ENCODE results near the gene PTPRH.
"Not testable (repeated sequence)": the region's sequence is repeated elsewhere in the genome, so short reads cannot be mapped to it uniquely, and the experiment has no call there.

PTPRH gene

DNA sequence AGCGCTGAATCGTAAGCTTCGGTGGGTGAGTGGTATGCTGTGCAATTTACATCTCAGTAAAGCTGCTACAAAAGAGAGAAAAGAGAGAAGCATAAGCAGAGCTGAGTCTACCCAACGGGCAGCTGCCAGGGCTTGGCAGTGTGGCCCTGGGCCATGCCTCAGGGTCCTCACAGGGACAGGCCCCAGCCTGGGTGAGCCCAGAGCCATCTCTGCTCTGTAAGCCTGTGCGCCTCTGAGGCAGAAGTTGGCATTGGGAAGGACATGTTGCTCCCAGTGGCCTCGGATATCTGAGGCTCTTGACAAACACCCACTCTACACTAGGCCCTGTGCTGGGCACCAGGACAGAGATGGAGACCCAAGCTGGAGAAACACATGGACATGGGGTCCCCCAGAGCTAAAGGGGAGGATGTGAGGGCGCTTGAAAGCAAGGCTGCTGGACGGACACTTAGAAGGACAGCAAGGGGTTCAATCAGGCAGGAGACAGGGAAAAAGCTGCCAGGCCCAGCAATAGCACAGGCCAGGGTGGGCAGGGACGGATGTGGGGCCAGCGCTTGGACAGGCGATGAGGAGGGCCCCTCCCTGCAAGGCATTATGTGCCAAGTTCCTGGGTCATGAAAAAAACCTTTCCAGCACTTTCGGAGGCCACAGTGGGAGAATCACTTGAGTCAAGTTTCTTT is 34.8 kb upstream of the PTPRH start:
- DNase-seq: no peak

DNA sequence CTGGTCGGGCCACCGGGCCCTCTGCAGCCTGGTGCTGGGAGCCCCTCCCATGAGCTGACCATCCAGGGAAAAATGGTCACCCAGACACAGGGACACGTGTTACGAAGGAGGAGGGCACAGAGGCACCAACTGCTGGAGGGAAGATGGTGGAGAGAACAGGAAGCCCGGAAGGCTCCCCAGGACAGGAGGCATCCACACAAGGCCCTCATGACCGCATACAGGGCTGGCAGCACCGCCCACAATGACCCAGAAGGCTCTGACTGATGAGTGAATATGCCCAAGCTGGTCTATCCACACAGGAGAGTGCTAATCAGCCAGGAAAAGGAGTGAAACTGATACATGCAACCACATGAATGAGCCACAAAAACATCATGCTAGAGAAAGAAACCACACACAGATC is 33.2 kb upstream of the PTPRH start:
- DNase-seq: no peak

DNA sequence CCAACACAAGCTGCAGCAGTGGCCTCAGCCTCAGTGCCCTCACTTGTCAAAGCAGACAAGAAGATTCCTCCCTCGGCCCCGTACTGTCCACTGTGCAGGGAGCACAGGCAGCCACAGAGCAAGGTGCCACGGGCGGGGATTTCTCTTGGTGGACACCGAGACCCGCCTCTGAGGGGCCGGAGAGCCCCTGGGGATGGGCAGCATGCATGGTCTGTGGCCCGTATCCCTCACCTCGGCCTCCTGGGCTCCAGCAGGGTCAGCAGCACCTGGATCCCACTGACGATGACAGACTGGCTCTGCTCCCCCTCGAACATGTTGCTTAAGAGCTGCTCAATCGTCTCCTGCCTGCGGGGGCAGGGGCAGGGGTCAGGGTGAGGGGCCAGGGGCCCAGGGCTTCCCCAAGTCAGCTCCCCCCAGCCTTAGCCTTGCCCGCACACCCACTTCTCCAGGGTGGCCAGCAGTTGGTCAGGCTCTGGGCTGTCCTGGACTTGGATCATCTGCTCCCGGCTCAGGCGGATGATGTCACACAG is 32.7 kb upstream of the PTPRH start:
- DNase-seq: no peak

DNA sequence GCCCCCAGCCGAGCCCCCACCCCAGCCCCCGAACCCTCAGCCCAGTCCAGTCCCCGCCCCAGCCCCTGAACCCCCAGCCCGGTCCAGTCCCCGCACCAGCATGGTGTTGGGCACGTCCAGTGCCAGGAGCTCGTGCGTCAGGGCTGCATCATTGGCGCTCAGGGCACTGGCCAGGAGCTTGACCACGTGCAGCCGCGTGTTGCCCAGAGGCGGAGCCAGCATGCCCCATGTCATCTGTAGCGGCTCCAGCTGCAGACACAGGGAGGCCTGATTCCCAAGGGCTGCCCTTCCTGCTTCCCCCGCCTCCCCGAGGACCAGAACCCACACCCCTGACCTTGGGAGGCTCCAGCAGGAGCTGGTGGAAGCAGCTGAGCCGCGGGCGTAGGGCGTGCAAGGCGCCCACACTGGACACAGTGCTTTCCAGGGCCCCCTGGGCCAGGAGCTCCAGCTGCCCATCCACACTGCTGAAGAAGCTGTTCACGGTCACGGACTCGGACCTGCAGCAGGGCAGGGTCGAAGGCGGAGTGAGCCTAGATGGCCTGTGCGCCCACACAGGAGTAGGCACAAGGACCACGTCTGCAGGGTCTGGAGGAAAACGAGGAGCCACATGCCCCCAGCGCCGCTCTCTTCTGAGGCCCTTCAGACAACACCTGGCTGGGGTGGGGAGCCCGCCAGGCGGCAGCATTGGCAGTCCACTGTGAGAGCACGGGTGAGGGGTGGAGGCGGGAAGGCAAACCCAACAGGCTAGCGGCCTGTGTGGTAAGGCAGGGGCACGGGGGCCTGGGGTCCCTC is 32.0 kb upstream of the PTPRH start:
- no peak for DNase-seq

DNA sequence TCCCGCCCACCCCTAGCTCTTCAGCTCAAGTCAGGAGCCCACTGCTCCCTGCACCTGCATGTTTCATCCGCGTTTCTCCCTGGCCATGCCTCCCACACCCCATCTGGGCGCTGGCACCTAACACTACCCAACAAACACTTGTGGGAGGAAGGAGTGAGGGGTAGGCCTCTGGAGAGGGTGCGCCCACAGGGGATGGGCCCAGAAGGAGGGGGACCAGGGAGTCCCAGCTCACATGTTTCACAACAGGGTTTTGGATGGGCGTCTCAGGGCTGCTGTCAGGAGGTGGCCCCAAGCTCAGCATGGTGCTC is 31.4 kb upstream of the PTPRH start:
- DNase-seq: no peak

DNA sequence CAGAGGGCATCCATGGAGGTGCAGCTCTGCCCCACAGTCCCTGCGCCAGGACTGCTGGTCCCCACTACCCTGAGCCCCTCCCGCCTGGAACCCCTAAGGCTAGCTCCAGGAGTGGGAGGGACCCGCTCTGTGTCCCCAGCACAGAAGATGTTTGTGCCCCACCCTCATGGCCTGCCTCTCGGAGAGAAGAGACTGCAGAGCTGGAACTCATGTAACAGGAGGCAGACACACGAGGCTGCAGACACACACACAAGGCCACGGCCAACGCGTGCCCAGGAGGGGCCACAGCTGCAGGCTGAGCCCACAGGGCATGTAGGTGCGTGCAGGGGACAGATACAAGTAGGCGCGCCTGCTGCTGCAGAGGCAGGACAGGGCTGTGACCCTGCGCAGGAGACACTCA is 29.7 kb upstream of the PTPRH start:
- DNase-seq: no peak

DNA sequence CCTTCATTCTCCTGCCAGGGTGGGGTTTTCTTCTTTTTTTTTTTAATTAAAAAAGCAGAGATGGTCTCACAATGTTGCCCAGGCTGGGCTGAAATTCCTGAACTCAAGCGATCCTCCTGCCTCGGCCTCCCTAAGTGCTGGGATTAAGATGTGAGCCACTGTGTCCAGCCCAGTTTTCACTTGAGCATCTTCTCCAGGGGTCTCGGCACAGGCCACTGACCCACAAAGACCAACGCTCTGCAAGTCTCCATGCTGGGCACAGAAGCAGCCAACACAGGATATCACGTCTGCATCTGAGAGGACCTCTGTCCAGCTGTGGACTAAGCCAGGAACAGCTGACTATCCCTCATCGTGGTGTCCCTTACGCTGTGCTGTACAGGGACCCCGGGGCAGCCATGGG is 28.7 kb upstream of the PTPRH start:
- DNase-seq: no peak

DNA sequence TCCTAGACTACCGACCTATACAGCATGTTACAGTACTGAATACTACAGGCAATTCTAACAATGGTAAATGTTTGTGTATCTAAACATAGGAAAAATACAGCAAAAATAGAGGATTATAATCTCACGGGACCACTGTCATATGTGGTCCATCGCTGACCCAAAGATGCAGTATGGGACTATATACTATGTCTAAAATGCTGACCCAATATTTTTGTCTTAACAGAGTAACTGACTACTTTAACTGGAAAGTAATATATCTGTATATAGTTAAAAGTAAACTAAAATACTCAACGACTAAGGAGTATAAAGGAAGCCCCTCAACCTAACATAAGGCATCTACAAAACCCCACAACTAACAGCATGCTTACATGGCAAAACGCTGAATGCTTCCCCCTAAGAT is 23.7 kb upstream of the PTPRH start:
- DNase-seq: no peak

DNA sequence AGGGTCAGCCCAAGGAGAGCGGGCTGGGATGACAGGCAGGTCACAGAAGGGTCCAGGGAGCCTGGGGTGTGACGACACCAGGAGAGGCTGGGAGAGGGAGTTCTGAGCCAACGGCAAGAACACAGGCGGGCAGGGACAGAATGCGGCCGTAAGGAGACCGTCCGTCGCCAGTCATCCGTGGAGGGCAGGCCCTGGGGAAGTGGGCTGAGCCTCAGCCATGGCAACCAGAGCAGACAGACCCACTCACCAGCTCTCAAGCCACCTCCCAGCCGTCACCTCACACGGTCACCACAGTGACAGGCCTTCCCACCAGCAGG is 22.9 kb upstream of the PTPRH start:
- DNase-seq: no peak

DNA sequence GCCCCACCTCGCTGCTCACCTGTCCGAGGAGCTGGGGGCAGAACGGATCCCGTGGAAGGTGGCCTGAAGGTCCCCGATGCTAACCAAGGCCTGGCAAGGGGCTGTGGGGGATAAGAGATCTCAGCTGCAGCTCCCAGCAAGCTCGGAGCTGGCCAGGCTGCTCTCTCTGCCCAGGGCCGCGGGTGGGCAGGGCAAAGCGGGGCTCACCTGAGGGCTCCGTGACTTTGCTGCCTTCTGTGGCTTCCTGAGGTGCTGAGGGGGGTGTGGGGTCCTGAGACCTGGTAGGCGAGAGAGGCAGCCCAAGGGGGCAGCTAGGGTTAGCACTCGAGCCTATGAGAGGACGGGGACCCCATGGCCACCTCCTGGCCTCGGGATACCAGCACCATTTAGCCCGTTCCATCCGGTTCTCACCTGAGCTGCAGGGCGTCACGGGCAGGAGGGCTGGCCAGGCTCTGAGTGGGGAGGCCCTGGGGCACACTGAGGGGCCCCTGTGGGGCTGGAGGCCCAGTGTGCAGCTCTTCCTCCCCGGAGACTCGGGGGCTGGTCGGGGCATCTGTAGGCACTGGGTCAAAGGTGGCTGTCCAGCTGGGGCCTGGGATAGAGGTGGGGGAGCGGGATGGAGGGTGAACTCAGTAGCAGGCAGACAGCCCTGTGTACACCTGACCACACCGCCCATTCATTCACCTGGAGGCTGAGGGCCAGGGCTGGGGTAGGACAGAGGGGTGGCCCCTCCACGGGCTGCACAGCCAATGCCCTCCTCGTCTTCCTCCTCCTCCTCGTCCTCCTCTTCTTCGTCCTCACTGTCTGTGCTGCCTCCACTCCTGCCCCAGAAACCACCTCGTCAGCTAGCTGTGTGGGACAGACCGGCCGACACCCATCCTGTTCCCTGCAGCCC is 22.3 kb upstream of the PTPRH start:
- no peak for DNase-seq

DNA sequence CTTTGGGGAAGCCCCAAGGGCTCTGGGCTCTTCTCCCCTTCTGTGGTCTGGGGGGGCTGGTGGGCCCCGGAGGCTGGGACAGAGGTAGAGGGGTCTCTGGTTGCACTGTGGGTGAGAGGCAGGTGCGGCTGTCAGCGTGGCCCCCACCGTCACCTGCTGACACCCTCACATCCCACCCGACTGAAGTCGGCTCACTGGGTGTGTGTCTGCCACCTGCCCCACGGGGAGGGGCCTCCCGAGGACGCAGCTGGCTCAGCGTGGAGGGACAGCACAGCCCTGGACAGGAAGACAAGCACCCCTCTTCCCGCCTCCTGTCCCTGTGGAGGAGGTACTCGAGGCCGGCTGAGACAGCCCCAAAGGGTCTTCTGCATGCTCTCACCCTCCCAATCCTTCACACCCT is 21.5 kb upstream of the PTPRH start:
- DNase-seq: no peak

DNA sequence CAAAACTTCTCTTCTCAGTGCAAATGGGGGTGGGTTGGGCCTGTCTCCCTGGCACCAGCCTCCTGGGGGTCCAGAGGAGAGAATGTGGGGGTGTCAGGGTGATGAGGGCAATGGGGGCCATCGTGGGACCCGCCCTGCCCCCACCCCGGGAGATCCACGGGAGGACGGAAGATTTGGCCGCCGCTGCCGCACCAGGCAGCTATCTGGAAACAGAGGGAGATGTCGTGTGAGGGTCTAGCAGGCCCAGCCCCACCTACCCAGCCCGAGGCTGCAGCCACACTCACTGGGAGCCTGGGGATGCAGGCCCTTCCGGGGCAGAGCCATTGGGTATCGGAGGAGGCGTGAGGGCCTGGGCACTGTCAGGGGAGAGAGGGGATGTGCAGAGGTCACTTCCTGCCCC is 21.0 kb upstream of the PTPRH start:
- DNase-seq: no peak

DNA sequence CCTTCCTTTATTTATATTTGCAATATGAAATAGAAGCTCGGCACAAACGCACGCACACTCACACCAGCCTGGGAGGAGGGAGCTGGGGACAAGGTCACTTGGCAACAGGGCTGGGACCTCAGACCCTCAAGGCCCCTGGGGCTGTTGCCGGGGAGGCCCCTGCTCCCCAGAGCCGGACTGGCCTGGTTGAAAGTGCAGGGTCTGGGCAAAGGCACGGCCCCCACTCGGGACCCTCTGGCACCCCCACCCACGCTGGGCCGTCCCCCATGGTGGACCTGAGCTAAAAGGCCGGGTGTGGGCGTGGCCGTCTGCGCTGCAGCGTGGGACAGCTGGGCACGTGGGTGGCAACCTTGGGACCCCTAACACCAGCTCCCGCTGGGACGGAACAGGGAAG is 20.5 kb upstream of the PTPRH start:
- no peak for DNase-seq

DNA sequence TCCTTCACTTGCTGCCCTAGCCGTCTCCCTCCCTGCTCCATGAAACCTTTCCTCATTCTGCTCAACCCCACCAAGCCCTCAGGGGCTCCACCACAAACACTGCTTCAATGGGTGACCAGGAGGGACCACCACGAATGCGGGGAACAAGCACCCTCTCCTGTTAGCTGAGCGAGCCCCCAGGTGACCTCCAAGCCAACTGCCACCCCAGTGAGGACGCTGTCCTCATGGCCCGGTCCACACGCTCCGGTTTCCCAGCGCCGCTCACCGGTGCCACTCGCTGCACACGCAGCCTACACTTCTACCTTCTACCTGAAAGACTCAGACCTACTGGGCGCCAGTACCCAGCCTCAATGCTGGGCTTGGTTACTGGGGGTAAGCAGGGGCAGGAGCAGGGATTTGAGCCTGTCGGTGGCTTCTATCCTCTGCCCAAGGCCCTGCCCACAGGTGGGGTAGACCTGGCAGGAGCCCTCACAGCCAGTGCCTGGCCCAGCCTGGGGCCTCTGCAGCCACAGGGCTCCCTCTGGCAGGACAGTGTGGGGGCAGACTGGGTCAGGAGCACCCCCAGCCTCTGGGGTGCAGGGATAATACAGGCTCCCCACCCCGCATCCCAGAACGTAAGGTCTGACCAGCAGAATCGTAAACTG is 20.0 kb upstream of the PTPRH start:
- no peak for DNase-seq

DNA sequence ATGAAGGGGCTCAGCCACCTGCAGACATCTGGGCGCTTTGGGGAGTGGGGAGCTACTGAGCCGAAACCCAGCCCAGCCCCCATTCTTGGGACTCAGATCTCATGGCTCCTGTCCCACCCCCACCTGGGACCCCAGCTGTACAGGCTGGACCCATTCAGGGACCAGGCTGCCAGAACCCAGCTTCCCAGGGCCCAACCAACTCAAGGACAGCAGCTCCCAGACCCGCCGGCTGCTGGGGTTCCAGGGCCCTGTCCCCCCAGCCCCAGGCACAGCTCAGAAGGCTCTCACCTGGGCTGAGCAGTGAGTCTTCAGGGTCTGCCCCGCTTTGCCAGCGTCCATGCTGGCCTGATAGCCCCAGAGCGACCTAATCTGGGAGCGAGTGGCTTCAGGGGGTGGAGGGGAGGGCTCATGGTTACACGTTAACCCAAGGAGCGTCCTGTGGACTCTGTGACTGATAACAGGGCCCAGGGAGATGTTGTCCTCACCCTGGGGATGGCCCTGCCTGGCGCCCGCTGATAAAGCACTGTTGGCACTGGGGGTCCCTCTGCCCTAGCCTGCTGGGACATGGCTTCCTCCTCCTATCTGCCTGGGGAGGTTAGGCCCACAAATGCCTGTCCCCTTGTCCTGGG is 19.2 kb upstream of the PTPRH start, which contains the start of gene TMEM86B:
Gene TMEM86B, minus strand, starts transcription at position 361 of the 629 bp plus-strand sequence. Its CDS starts 22 bp downstream, at position 339.
- no peak for DNase-seq

DNA sequence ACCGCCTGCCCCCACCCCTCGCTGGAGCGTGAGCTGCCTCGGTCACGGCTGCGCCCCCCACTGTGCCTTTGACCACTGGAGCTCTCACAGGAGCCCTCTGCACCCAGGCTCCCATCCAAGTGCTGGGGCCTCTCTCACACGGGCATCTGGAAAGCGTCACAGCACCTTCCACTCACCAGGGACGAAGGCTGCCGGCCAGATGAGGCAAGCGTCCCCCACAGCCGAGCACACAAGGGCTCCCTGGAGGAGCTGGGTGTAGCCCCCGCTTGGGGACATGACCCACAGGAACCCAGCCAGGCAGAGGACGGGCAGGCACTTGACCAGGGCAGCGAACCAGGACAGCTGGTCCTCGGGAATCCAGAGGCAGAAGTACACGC is 18.7 kb upstream of the PTPRH start:
- DNase-seq: no peak

DNA sequence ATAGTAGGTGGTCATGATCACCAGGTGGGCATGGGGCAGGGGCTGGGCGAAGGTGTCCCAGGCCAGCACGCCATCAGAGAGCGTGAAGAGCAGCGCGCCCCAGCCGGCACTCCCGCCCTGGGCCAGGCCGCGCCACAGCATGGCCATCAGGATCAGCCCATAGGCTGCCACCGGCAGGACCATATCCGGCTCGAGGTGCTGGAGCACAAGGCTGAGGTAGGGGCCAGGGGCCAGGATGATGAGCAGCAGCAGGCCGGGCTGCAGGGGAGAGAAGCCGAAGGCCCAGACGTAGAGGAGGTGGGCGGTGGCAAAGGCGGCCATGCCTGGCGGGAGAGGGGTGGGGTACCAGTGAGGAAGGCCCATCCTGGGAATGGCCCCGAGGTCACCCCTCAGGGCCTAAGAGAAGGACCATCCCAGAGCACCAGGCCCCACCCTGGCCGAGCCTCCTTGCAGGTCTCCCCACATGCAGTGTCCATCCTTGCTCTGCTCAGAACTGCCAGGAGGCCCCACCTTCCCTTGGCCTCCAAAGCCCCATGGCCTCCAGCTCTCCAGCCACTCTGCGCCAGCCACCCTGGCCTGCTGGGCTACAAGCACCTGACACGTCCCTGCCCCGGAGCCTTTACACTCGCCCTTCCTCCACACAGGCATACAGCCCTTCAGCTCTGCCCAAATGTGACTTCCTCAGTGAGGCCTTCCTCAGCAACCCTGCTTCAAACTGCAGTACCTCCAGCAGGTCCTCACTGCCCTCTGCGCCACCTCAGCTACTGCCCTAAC is 18.1 kb upstream of the PTPRH start:
- no peak for DNase-seq

DNA sequence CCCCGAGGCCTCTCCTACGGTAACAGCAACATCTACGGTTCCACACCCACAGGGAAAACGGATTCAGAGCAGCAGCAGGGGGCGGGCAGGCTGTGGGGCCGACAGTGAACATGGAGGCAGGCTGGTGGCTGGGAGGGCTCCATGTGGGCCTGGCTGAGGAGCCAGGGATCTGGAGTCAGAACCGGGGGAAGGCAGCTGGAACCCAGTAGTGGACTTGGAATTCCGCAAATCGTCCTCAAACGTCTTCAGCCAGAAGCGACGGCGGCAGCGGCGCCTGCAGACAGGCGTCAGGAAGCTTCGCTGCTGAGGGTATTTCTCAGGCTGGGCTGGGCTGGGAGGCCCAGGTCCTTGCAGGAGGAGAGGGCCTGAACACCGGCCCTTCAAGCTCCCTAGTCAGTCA is 17.5 kb upstream of the PTPRH start:
- no peak for DNase-seq

DNA sequence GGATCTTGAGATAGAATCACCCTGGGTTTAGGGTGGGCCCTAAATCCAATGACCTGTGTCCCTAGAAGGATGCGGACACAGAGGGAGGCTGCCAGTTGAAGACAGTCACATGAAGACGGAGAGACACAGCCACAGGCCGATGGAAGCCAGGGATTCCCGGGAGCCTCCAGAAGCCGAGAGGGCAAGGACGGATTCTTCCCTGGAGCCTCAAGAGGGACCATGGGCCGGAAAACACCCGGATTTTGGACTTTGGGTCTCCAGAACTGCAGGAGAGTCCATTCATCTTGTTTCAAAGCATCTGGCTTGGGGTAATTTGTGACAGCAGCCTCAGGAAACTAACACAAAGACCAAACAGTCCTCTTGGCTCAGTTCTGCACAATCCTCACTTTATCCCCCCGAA is 17.0 kb upstream of the PTPRH start:
- DNase-seq: no peak

DNA sequence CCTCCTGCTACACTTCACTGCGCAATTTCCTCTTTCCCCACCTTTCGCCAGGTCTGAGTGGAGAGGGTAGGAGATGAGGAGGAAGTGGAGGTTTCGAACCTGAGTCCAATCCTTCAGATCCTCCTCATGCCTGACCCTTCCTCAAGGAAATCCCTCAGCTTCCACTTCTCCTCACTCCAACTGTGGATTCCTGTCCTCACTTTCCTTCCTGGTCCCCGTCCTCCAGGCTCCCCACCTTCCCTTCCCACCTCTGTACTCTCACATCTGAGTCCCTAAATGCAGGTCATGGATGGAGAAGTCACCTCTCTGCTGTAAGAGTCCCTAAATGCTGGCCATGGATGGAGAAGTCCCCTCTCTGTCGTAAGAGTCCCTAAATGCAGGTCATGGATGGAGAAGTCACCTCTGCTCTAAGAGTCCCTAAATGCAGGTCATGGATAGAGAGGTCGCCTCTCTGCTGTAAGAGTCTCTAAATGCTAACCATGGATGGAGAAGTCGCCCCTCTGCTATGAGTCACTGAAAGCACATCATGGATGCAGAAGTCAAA is 16.2 kb upstream of the PTPRH start:
- DNase-seq: no peak

DNA sequence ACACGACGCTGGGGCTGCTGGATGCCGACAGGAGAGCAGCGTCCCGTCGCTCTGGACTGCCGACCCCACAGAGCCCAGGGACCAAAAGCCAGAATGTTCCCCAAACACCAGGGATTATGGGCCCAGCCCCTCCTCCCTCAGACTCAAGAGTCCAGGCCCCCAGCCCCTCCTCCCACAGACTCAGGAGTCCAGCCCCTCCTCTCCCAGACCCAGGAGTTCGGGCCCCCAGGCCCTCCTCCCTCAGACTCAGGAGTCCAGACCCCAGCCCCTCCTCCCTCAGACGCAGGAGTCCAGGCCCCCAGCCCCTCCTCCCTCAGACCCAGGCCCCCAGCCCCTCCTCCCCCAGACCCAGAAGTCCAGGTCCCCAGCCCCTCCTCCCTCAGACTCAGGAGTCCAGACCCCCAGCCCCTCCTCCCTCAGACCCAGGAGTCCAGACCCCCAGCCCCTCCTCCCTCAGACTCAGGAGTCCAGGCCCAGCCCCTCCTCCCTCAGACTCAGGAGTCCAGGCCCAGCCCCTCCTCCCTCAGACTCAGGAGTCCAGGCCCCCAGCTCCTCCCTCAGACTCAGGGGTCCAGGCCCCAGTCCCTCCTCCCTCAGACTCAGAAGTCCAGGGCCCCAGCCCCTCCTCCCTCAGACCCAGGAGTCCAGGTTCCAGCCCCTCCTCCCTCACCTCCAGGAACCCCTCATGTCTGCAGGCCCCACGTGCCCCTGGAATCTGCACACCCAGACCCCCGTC is 15.5 kb upstream of the PTPRH start:
- DNase-seq: not testable (repeated sequence)

Measured in inflammatory macrophage treated with lipopolysaccharide for 4 hours (primary cell).